Gastrocnemius medialis (tissue), 4 donors: ENCODE measurements around the gene CYP27A1.

Experiments used
- CTCF ChIP-seq, 5 experiments: fragments of 450-650 bp in 3 of 5; fragments of 200-600 bp in 2 of 5; sonication (generic) in 2 of 5; IDR thresholded peaks in 4 of 5; conservative IDR thresholded peaks in 1 of 5; 1 replicate in 4 of 5; 2 replicates in 1 of 5; pipeline ENCODE4 v1.5.1; 2016 to 2019; ENCODE audit warnings: antibody characterized with exemption in 5 of 5, mild to moderate bottlenecking in 3 of 5, moderate library complexity in 3 of 5
- POLR2A ChIP-seq, 2 donors: fragments of 450-650 bp; IDR thresholded peaks; one replicate each; pipeline ENCODE4 v1.6.1; 2017; ENCODE audit warnings: antibody characterized with exemption in 2 of 2, mild to moderate bottlenecking in 2 of 2, moderate library complexity in 2 of 2

GRCh38 chr2:218785103-218785502 lies 3.2 kb downstream of the CYP27A1 start:
- TF ChIP-seq CTCF (IDR thresholded peaks at IDR 0.05 in 4 of 5, conservative IDR thresholded peaks at IDR 0.05 in 1 of 5) (no peak), POLR2A (IDR thresholded peaks at IDR 0.05) (no peak)
